Body of pancreas (tissue), 4 donors: ENCODE results near the gene RTL10. TPM values are rescaled to one million over a fixed set of nuclear protein-coding genes. Genes with fewer than 3 reads are reported as not detected.

Experiments
- ATAC-seq: fragments of 150-250 bp; one replicate; pipeline ENCODE4 v1.9.1; 2016
- DNase-seq, 4 donors: peaks; one replicate each; pipeline ENCODE4 v3.0.0-alpha.2; 2019
- H3K27ac ChIP-seq, 4 donors: fragments of 200-600 bp; sonication (generic); 1 replicate in 3 of 4; 2 replicates in 1 of 4; pipeline versions ENCODE4 v1.5.1 to v1.6.1; 2016 to 2019; ENCODE audit warnings: mild to moderate bottlenecking in 1 of 4, mixed read lengths in 1 of 4, moderate library complexity in 1 of 4
- H3K27me3 ChIP-seq, 2 donors: fragments of 200-600 bp; sonication (generic); one replicate each; pipeline ENCODE4 v1.6.0; 2016; ENCODE audit warnings: mild to moderate bottlenecking in 1 of 2
- H3K36me3 ChIP-seq, 2 donors: fragments of 200-600 bp; sonication (generic); replicated peaks in 1 of 2; 2 replicates each; pipeline ENCODE4 v1.5.1; 2016; ENCODE audit warnings: low read depth in 2 of 2; ENCODE audit not compliant: insufficient read depth in 1 of 2
- H3K4me1 ChIP-seq: fragments of 200-600 bp; sonication (generic); one replicate; pipeline ENCODE4 v1.6.0; 2016
- H3K4me3 ChIP-seq, 2 donors: fragments of 200-600 bp; sonication (generic); 1 replicate in 1 of 2; 2 replicates in 1 of 2; pipeline ENCODE4 v1.5.1; 2016 to 2019
- H3K9me3 ChIP-seq, 3 donors: fragments of 200-600 bp; sonication (generic); 1 replicate in 2 of 3; 2 replicates in 1 of 3; pipeline ENCODE4 v1.5.1; 2016
- CTCF ChIP-seq, 7 experiments: fragments of 450-650 bp in 4 of 7; fragments of 200-600 bp in 3 of 7; sonication (generic) in 3 of 7; IDR thresholded peaks; one replicate each; pipeline ENCODE4 v1.5.1; 2016 to 2019; ENCODE audit warnings: antibody characterized with exemption in 7 of 7
- POLR2A ChIP-seq, 3 donors: fragments of 450-650 bp; IDR thresholded peaks; one replicate each; pipeline ENCODE4 v1.6.1; 2016; ENCODE audit warnings: antibody characterized with exemption in 3 of 3, mild to moderate bottlenecking in 2 of 3
- WGBS, 2 donors: methylation state at CpG; one replicate each; pipeline ENCODE4 v1.1.5; 2017; 5-methylcytosine and 5-hydroxymethylcytosine counted together
- intact Hi-C: fragments of 100-400 bp; cut with DNase I; formaldehyde crosslinking; loops from one replicate; pipeline ENCODE4 v1.15.1; 2023
- total RNA-seq, 2 donors: library from RNA; depleted of rRNA; stranded (reverse); fragments of >200 nt; gene quantifications; one replicate each; pipeline ENCODE4 v1.1.0, GENCODE V29; 2016

The RTL10 gene
- total RNA-seq, 2 donors from 2014 or later = 10.2 to 14.8 TPM

GRCh38 chr22:19879246-19879570 lies 24.5 kb upstream of the RTL10 start:
- no peak for ATAC-seq
- intact Hi-C loops = loop anchor here (5.0 kb wide), 1 partner anchor 37 kb away; no protein-coding TSS in a partner anchor
- no peak for TF ChIP-seq CTCF (IDR thresholded peaks at IDR 0.05)

GRCh38 chr22:19878461-19879245 lies 24.0 kb upstream of the RTL10 start:
- DNase-seq = peak in 3 of 4 donors; percentile 3 to 6 (median 6)
- 90 to 93% methylated on average over 10 to 16 of the region's 16 CpGs for WGBS, 2 donors
- H3K4me1 ChIP-seq = peaks cover 12% of the 10 kb centered on the region

More at GRCh38 chr22:19879246-19879570, 24.5 kb upstream of the RTL10 start:
- no peaks in the 10 kb centered on the region for H3K36me3 ChIP-seq
- no peak overlapping the region for H3K27ac ChIP-seq
- H3K27me3 ChIP-seq = no peaks in the 10 kb centered on the region
- no peaks in the 10 kb centered on the region for H3K9me3 ChIP-seq
- peaks cover 7% of the 10 kb centered on the region for H3K4me1 ChIP-seq
- DNase-seq = peak in 3 of 4 donors; percentile 1 to 6 (median 5)
- WGBS, 2 donors = 93 to 97% methylated on average over 9 to 13 of the region's 13 CpGs
- no peak overlapping the region for H3K4me3 ChIP-seq

GRCh38 chr22:19877626-19878339 lies 23.1 kb upstream of the RTL10 start:
- peak in 2 of 4 donors; percentile 4 to 8 for DNase-seq
- ATAC-seq = no peak
- WGBS, 2 donors = 89 to 92% methylated on average over 11 to 20 of the region's 20 CpGs
- H3K27me3 ChIP-seq = no peaks in the 10 kb centered on the region
- intact Hi-C loops = loop anchor here (5.0 kb wide), 1 partner anchor 35 kb away; no protein-coding TSS in a partner anchor
- no peak overlapping the region for H3K27ac ChIP-seq
- TF ChIP-seq CTCF (IDR thresholded peaks at IDR 0.05) (no peak), POLR2A (IDR thresholded peaks at IDR 0.05) (no peak)
- H3K4me1 ChIP-seq = peaks cover 19% of the 10 kb centered on the region
- H3K4me3 ChIP-seq = no peak overlapping the region
- no peaks in the 10 kb centered on the region for H3K9me3 ChIP-seq
- H3K36me3 ChIP-seq = no peaks in the 10 kb centered on the region

More at GRCh38 chr22:19878461-19879245, 24.0 kb upstream of the RTL10 start:
- H3K36me3 ChIP-seq = no peaks in the 10 kb centered on the region
- no peak overlapping the region for H3K4me3 ChIP-seq
- H3K9me3 ChIP-seq = no peaks in the 10 kb centered on the region
- intact Hi-C loops = loop anchor here (5.0 kb wide), 1 partner anchor 36 kb away; no protein-coding TSS in a partner anchor
- ATAC-seq = no peak
- TF ChIP-seq POLR2A (IDR thresholded peaks at IDR 0.05) = no peak
- no peak for TF ChIP-seq CTCF (IDR thresholded peaks at IDR 0.05)
- H3K27me3 ChIP-seq = no peaks in the 10 kb centered on the region
- H3K27ac ChIP-seq = no peak overlapping the region

GRCh38 chr22:19876941-19877625 lies 22.4 kb upstream of the RTL10 start:
- peak in 3 of 4 donors; percentile 4 to 9 (median 9) for DNase-seq
- no peak overlapping the region for H3K4me3 ChIP-seq
- no peak for ATAC-seq
- H3K9me3 ChIP-seq = no peaks in the 10 kb centered on the region
- H3K27me3 ChIP-seq = no peaks in the 10 kb centered on the region
- intact Hi-C loops = loop anchor here (5.0 kb wide), 1 partner anchor 35 kb away; no protein-coding TSS in a partner anchor
- TF ChIP-seq POLR2A (IDR thresholded peaks at IDR 0.05) (no peak), CTCF (IDR thresholded peaks at IDR 0.05) (no peak)
- 86 to 92% methylated on average over 7 to 13 of the region's 18 CpGs for WGBS, 2 donors
- no peak overlapping the region for H3K27ac ChIP-seq
- peaks cover 23% of the 10 kb centered on the region for H3K4me1 ChIP-seq
- H3K36me3 ChIP-seq = no peaks in the 10 kb centered on the region
